Central memory CD4-positive, alpha-beta T cell (primary cell): Measurements from ENCODE around the gene NEUROG1.

Experiments
- DNase-seq: peaks from one replicate; pipeline ENCODE4 v3.0.0; 2022
- total RNA-seq, 3 experiments: gene quantifications; one replicate each; lab custom pipeline; 2026; lab: John Stamatoyannopoulos, UW

NEUROG1 gene, protein sequence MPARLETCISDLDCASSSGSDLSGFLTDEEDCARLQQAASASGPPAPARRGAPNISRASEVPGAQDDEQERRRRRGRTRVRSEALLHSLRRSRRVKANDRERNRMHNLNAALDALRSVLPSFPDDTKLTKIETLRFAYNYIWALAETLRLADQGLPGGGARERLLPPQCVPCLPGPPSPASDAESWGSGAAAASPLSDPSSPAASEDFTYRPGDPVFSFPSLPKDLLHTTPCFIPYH
- 0 reads per million in 3 experiments for total RNA-seq

GRCh38 chr5:135535820-135536801, at the start of gene NEUROG1:
TSS of gene NEUROG1 (minus strand) at chr5:135535964. CDS start at chr5:135535690, 274 bp downstream.
- no peak for DNase-seq

DNA sequence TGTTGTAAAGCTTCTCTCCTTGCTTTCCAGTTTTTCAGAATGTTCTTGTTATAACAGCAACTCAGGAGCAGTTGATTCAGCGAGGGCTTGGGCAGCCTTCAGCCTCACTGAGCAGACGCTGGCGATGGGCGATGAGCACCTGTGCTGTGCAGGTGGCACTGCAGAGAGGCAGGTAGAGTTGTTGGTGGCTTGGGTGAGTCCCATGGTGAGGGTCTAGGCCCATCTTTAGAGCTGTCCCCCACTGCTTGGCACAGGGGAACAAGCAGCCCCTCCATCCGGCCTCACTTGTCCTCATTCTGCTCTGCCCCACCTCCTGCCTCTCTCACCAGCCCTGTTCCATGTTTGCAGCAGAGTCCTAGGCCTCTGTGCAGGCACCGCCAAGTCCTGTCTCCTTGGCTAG, 49.2 kb upstream of the NEUROG1 start:
- DNase-seq, result no peak

DNA sequence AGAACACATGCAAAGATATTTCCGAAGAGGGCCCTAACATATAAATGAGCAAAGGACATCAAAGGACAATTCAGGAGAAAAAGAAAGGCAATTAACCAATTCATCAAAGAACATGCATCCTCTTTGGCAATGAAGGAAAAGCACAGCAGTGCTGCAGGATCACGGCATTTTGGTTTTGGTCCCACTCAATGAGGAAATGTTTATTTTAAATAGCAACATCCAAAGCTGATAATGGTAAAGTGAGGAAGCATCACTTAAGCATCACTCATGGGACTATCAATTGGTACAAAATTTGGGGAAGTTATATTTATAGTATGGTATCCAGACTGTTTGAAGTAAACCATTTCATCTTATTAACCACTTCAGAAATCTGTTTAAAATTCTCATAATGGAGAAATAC, 48.5 kb upstream of the NEUROG1 start:
- no peak for DNase-seq

GRCh38 chr5:135582099-135582781, 46.5 kb upstream of the NEUROG1 start:
- DNase-seq, result no peak

DNA sequence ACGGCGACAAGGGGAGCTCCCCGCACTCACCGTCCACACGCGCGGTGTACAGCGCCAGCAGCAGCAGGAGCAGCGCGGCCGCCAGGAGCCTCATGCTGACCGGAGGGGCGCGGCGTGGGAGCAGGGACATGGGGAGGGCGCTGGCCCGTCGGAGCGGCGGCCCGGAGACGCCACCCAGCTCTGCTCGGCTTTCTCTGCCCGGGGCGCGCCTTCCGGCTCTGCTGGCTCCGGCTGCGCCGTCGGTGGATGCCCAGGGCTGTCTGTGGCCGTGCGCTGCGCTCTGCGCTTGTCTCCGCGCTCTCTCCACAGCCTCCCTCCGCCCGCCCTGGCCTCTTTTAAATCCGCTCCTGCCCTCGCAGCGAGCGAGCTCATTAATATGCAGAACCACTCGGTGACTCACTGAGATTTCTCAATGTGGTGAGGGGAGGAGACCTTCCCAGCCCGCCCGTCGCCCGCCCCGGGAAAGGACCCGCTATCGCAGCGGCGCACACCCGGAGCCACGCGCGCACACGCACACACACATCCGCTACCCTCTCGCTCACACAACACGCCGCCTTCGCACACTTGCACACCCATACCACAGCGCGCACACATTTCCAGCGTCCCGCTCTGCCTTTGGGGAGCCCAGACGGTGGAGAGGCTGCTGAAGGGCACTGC, 43.0 kb upstream of the NEUROG1 start, which contains the start of gene CXCL14:
Gene CXCL14, minus strand, starts transcription at position 307 of the 657 bp plus-strand sequence. Its CDS starts 213 bp downstream, at position 94.
- DNase-seq, result no peak

- no peak for DNase-seq
These were observed 42.5 kb upstream of the NEUROG1 start for GRCh38 chr5:135578305-135578684.

- no peak for DNase-seq
These were observed 41.7 kb upstream of the NEUROG1 start for GRCh38 chr5:135577421-135577820.

DNA sequence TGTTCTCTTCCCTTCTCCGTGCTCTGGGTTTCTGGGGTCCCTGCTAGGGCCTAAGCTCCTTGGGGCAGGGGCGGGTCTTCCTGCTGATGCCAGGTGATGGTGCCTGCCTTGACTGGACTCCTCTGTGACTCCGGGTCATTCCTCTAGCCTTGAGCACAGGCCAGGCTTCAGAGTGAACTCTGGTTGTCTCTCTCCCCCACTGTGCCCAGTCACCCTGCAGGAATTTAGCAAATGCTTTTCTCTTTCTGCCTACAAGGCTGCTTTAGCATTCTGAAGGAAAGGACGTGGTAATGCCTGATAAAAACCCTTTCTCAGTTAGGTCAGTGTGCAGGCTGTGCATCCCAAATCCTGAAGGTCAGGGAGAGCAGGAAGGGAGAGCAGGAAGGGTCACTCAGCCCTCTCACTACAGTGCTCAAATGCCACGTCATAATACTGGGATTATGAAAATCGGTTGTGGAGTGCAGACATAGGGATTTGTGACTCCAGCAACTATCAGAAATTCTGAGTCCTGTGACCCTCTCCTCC, 40.4 kb upstream of the NEUROG1 start:
- no peak for DNase-seq

DNA sequence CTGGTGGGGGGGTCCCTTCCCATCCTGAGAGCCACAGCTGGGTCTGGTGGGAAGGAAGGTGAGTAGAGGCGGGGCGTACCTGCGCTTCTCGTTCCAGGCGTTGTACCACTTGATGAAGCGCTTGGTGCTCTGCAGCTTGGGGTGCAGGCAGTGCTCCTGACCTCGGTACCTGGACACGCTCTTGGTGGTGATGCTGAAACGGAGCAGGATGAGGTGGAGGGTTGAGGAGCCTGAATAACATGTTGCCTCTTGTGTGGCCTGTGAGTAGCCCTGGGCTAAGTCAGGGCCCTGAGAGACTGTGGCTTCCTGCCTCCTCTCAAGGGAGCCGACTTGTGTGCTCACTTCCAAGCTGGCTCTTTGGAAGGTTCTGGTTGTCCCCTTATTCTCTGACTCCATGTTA, 38.7 kb upstream of the NEUROG1 start:
- no peak for DNase-seq

DNA sequence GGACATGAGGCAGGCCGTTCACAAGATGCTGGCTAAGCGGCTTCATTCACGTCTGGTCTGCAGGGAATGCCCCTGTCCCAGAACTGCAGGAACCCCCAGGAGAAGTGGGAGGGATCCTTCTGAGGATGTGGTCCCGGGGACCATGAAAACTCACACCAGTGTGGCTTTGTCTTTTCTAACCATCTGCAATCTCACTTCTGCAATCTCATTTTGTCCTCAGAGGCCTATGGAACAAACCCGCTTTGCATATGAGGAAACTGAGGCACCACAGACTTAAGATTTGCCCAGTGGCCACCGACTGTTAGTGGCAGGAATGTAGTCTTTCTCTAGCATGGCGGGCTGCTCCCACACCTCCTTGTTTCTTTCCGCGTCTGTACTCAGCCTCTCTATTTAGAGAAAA, 36.1 kb upstream of the NEUROG1 start:
- DNase-seq, result no peak

GRCh38 chr5:135571066-135571609, 35.4 kb upstream of the NEUROG1 start:
- no peak for DNase-seq

DNA sequence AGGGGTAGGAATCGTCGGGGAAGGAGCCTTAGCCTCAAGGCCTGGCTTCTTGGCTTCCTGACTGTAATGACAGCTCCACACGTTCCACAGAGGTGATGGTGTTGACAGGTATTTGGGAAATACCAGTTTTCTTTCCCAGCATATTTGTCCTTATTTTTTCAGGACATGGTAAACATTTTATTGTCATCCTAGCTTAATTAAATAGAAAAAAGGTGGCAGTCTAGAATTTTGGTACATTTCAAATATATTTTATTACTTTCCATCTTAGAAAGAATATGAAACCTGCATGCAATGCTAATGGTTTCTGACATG, 34.6 kb upstream of the NEUROG1 start:
- DNase-seq, result no peak

DNA sequence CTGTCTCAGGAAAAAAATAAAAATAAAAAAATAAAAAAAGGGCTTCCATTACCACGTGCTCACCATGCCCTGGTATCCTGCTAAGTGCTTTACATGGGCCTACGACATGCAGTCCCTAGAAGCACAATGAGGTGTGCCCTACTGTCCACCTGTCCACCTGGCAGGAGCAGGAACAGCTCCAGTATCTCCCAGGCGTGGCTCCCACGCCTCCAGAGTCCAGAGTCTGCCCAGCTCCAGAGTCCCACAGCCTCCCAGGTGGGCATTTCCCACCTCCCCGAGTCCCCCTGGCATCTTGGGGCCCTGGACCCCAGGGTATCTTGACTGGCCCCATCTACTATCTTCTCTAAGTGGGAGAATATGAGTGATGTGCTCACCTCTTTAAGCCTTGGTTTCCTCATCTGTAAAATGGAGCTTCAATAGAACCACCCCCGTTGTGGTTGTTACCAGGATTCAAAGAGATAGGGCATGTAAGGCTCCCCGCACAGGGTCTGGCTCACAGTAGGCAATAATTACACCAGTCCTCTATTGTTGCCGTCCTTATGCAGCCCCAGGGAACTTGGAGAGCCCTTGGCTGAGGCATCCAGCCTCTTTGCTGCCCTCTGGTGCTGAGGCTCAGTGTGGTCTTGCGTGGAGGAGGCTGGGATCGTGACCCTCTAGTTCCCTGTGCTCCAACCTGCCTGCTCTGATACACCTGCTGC, 34.1 kb upstream of the NEUROG1 start:
- DNase-seq, result no peak

GRCh38 chr5:135568923-135569360, 33.2 kb upstream of the NEUROG1 start:
- DNase-seq, result no peak

GRCh38 chr5:135568246-135568645, 32.5 kb upstream of the NEUROG1 start:
- no peak for DNase-seq

GRCh38 chr5:135567661-135568060, 31.9 kb upstream of the NEUROG1 start:
- no peak for DNase-seq

- no peak for DNase-seq
These were observed 30.9 kb upstream of the NEUROG1 start for GRCh38 chr5:135566422-135567400.

DNA sequence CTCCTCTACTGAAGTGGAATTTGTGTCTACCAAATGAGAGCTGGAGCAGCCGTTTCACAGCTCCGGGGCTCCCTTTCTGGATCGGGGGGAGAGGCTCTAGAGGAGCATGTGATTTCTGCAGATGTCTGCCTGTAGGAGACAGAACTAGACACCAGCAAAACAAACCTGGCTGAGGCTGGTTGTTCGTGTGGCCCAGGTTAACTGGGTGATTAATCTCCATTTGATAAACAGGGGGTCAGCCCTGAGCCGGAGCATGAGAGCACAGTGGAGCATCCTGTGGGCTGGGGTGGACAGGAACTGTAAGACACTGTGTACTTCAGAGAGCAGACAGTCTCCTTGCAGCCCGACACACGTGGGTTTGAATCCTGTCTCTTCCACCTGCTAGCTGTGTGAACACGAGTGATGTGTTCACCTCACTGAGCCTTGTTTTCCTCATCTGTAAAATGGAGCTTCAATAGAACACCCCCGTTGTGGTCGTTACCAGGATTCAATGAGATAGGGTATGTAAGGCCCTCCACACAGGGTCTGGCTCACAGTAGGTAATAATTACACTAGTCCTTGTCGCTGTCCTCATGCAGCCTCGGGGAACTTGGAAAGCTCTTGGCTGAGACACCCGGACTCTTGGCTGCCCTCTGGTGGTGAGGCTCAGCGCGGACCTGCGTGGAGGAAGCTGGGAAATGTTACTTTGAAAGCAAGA, 30.1 kb upstream of the NEUROG1 start:
- DNase-seq, result peak; percentile 23

GRCh38 chr5:135565266-135565665, 29.5 kb upstream of the NEUROG1 start:
- DNase-seq, result no peak

DNA sequence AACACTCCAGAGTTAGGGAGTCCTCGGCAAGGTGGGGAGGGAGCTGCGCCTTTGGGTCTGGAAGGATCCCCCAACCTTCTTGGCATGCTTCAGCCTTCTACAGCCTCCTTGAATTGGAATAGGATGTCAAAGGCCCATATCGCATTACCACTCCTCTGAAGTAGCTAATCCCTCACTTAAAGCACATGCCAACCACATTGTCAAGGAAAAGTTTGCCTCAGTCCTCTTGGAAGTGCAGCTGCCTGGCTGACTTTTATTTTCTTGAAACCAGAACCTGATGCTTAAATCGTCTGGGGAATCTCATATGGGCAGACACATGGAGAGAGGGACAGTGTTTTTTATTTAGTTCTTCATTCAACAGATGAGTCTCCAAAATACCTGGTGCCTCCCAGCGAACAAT, 28.6 kb upstream of the NEUROG1 start:
- DNase-seq, result no peak
